HG03066 (cell line): Measurements from ENCODE around the gene F8A2.
"Not testable (repeated sequence)": the region's sequence is repeated elsewhere in the genome, so short reads cannot be mapped to it uniquely, and the experiment has no call there.

ENCODE experiments used
- ATAC-seq: cut with Tn5 transposase; IDR thresholded peaks from one replicate; pipeline ENCODE4 v1.9.1; 2021; ENCODE audit warnings: low read depth; ENCODE audit not compliant: unreplicated experiment

The F8A2 gene

GRCh38 chrX:155381843-155382528 is at the start of gene F8A2:
Gene F8A2 (plus strand): TSS chrX:155382095. CDS start chrX:155382115, 20 bp downstream.
- peak; percentile 73 for ATAC-seq

GRCh38 chrX:155333544-155334100 is 48.3 kb upstream of the F8A2 start:
- no peak for ATAC-seq

DNA sequence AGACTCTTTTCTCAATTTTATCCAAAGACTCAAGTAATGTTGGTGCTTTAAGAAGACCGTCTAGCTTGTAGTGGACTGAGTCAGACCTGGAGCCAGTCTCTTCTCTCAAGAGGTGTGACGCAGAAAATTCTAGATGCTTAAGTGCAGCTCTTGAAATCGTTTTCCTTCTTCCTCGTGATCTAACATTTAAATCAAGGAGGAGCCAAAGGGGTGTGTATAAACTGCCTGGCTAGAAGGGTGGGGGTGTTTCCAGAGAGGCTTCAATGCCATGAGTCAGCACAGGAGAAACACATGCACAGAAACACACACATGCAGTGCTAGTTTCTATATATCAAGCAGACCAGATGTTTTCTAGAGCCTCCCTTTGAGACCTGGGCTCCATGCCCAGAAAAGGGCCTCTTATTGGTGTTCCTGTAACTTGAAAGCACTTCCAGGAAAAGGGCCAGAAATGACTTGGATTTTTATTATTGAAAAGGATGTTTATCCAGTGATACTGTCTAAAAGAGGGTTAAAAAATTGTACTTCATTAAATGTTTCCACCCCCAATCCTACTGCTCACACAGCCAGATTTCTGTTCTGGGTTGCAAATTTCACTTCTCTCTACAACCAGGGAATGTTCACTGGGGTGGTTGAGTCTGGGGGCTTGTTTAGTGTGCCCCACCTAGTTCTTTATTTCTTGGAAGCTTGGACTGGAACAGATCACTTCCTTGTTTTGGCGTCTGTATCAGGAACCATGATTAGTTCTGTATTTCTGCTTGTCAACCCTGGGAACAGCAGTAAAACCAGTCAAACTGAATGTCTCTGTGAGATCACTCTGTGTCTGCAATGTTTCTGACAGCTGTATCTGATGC is 47.2 kb upstream of the F8A2 start, which contains the start of gene CLIC2:
CLIC2 (minus strand) TSS at position 129 of the 851 bp plus-strand sequence. CDS start 187 bp downstream, outside the sequence.
- ATAC-seq: peak; percentile 71

- not testable (repeated sequence) for ATAC-seq
These were observed 46.6 kb upstream of the F8A2 start for GRCh38 chrX:155335337-155335712.

- ATAC-seq: not testable (repeated sequence)
These were observed 36.2 kb upstream of the F8A2 start for GRCh38 chrX:155345689-155346088.

DNA sequence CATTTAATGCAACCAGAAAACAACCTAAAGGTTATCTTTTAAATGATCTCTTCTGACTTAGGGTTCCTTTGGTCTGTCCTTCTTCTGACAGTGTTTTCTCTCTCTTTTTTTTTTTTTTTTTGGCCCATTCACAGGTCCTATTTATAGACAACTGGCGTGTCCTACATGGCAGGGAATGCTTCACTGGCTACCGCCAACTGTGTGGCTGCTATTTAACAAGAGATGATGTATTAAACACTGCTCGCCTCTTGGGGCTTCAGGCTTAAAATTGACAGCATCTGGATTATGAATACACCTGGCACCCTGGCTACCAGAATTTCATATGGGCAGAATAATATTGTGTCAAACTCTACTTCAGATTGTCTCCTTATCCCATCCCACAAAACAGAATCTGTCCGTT is 32.4 kb upstream of the F8A2 start:
- ATAC-seq: not testable (repeated sequence)

- ATAC-seq: not testable (repeated sequence)
These were observed 18.2 kb upstream of the F8A2 start for GRCh38 chrX:155363712-155364111.

DNA sequence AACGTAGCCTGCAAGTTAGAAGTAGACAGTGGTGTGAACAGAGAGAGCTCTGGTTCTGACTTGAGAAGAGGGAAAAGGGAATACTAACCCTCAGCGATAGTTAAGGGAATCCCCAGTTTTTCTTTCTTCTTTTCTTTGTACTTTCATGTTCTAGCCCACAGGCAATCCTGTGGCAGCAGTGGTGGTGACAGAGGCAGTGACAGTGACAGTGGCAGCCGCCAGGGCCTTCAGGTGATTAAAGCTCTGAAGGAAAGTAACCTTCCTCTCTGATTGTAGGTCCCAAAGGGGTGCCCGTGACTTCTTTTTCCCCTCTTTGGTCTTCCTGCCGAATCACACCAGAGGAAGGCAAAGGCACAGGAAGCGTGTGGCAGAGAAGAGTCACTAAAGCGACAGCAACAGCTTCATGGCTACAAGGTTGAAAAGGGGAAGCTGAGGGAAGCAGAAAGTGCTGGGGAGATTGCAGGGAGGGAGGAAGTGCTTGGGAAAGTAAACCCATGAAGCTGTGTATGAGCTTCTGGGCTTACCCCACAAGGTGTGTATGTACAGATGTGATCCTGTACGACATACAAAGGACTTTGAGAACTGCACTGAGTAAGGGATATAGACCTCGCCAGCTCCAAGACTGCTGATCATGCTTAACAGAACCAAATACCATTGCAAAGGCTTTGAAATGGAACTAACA is 8.0 kb upstream of the F8A2 start:
- ATAC-seq: not testable (repeated sequence)

DNA sequence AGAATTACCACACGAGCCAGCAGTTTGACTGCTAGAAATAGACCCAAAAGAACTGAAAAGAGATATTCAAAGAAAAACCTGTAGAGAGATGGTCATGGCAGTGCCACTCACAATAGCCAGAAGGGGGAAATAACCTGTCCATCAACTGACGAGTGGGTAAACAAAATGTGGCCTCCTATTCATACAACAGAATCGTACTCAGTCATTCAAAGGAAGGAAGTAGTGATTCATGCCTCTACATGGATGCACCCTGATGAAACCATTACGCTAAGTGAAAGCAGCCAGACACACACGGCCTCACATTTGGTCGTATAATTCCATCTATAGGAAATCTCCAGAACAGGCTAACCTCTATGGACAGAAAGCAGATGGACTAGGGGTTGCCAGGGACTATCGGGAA is 2.1 kb upstream of the F8A2 start:
- ATAC-seq: not testable (repeated sequence)

GRCh38 chrX:155382529-155382967 is 653 bp downstream of the F8A2 start:
- peak; percentile 46 for ATAC-seq

DNA sequence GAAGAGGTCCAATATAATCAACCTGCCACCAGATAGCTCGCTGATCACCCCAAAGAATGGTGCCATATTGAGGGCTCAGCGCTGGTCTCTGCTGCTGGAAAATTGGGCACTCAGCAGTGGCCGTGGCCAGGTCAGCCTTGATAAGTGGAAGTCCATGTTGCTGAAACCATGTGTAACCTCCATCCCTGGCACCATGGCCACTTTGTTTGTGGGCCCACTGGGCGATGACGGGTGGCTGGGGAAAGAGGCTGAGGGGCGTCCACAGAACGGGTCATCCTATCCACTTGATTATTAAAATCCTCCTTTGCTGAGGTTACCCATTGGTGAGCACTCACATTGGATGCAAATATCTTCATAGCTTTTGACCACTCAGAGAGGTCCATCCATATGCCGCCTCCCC is 7.7 kb downstream of the F8A2 start:
- ATAC-seq: no peak

DNA sequence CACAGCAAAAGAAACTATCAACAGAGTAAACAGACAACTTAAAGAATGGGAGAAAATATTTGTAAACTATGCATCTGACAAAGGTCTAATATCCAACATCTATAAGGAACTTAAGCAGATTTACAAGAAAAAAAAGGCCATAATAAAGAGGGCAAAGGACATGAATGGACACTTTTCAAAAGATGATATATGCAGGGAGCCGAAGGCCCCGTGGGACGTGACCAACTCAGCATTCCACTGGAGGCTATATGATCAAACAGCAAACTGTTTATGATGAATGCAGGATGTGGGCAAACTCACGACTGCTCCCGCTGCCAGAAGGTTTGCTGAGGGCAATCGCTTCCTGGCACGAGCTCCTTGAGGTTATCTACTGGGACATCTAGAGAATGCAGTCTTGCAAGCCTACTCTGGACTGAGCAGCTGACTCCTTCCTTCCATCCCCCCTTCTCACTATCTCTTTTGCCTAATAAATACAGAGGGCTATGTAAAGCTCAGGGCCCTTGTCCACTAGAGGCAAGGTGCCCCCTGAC is 12.9 kb downstream of the F8A2 start:
- ATAC-seq: not testable (repeated sequence)

- ATAC-seq: no peak
These were observed 24.5 kb downstream of the F8A2 start for GRCh38 chrX:155406429-155406828.

GRCh38 chrX:155417769-155418168 is 35.9 kb downstream of the F8A2 start:
- no peak for ATAC-seq
